H9 (cell line): Measurements from ENCODE around the gene PDE4C. TPM values are rescaled to one million over a fixed set of nuclear protein-coding genes. Genes with fewer than 3 reads are reported as not detected.

Experiments used
- DNase-seq: peaks from one replicate; pipeline ENCODE4 v3.0.0-alpha.2; 2017
- H2AFZ ChIP-seq: one replicate; pipeline ENCODE4 v1.6.1; 2013; ENCODE audit warnings: mild to moderate bottlenecking, low read length, control low read depth, moderate library complexity
- H2AK5ac ChIP-seq: 2 replicates; pipeline ENCODE4 v1.6.1; 2013; ENCODE audit warnings: low read length, control low read depth, mixed read lengths; ENCODE audit not compliant: insufficient read length
- H2BK120ac ChIP-seq: one replicate; pipeline ENCODE4 v1.6.1; 2013; ENCODE audit warnings: low read depth, mild to moderate bottlenecking, low read length, control low read depth, inconsistent platforms; ENCODE audit not compliant: poor library complexity, severe bottlenecking
- H2BK12ac ChIP-seq: 2 replicates; pipeline ENCODE4 v1.6.1; 2013; ENCODE audit warnings: low read length, control low read depth, mixed read lengths, low read depth; ENCODE audit not compliant: insufficient read length
- H2BK15ac ChIP-seq: 2 replicates; pipeline ENCODE4 v1.6.1; 2013; ENCODE audit warnings: low read depth, low read length, control low read depth
- H2BK20ac ChIP-seq: one replicate; pipeline ENCODE4 v1.6.1; 2013; ENCODE audit warnings: low read depth, mild to moderate bottlenecking, low read length, control low read depth, inconsistent platforms; ENCODE audit not compliant: poor library complexity, severe bottlenecking
- H2BK5ac ChIP-seq: 2 replicates; pipeline ENCODE4 v1.6.1; 2013; ENCODE audit warnings: low read length, control low read depth, mixed read lengths; ENCODE audit not compliant: insufficient read length
- H3K14ac ChIP-seq: 2 replicates; pipeline ENCODE4 v1.6.1; 2013; ENCODE audit warnings: low read length, control low read depth; ENCODE audit not compliant: insufficient read depth
- H3K18ac ChIP-seq: 2 replicates; pipeline ENCODE4 v1.6.1; 2013; ENCODE audit warnings: low read depth, mild to moderate bottlenecking, mixed read lengths, low read length, control low read depth; ENCODE audit not compliant: insufficient read length
- H3K23ac ChIP-seq: 2 replicates; pipeline ENCODE4 v1.6.1; 2013; ENCODE audit warnings: low read length, control low read depth, mixed read lengths, low read depth; ENCODE audit not compliant: insufficient read length
- H3K23me2 ChIP-seq: 2 replicates; pipeline ENCODE4 v1.6.1; 2013; ENCODE audit warnings: low read depth, mild to moderate bottlenecking, mixed read lengths, low read length, control low read depth; ENCODE audit not compliant: insufficient read length, poor library complexity, severe bottlenecking
- H3K27ac ChIP-seq: 2 replicates; pipeline ENCODE4 v1.5.1; 2013; ENCODE audit warnings: low read length, control low read depth, mixed read lengths, low read depth; ENCODE audit not compliant: insufficient read length
- H3K27me3 ChIP-seq: 2 replicates; pipeline ENCODE4 v1.6.1; 2013; ENCODE audit warnings: low read length, control low read depth, inconsistent platforms; ENCODE audit not compliant: insufficient read depth
- H3K4ac ChIP-seq: 2 replicates; pipeline ENCODE4 v1.6.1; 2013; ENCODE audit warnings: low read depth, mild to moderate bottlenecking, control low read depth, inconsistent platforms, low read length, moderate library complexity
- H3K4me1 ChIP-seq: 2 replicates; pipeline ENCODE4 v1.6.1; 2013; ENCODE audit warnings: low read length, control low read depth, inconsistent platforms; ENCODE audit not compliant: insufficient read depth
- H3K4me2 ChIP-seq: 2 replicates; pipeline ENCODE4 v1.6.1; 2013; ENCODE audit warnings: low read length, control low read depth, mixed read lengths; ENCODE audit not compliant: insufficient read length, insufficient read depth
- H3K56ac ChIP-seq: 2 replicates; pipeline ENCODE4 v1.6.1; 2013; ENCODE audit warnings: low read depth, mild to moderate bottlenecking, mixed read lengths, low read length, control low read depth; ENCODE audit not compliant: insufficient read length
- H3K79me1 ChIP-seq: 2 replicates; pipeline ENCODE4 v1.6.1; 2013; ENCODE audit warnings: low read depth, mild to moderate bottlenecking, moderate library complexity, low read length, control low read depth, inconsistent platforms; ENCODE audit not compliant: insufficient read depth, poor library complexity, severe bottlenecking
- H3K79me2 ChIP-seq: 2 replicates; pipeline ENCODE4 v1.6.1; 2013; ENCODE audit warnings: low read length, control low read depth, inconsistent platforms; ENCODE audit not compliant: insufficient read depth
- H3K9ac ChIP-seq: 2 replicates; pipeline ENCODE4 v1.6.1; 2013; ENCODE audit warnings: low read length, control low read depth, mixed read lengths; ENCODE audit not compliant: insufficient read length; ENCODE audit errors: extremely low read depth
- H3K9me3 ChIP-seq: one replicate; pipeline ENCODE4 v1.6.1; 2013; ENCODE audit warnings: low read depth, low read length, inconsistent platforms; ENCODE audit not compliant: control insufficient read depth
- H3T11ph ChIP-seq: one replicate; pipeline ENCODE4 v1.6.1; 2013; ENCODE audit warnings: mild to moderate bottlenecking, low read length, control low read depth, inconsistent platforms
- H4K20me1 ChIP-seq: one replicate; pipeline ENCODE4 v1.6.1; 2013; ENCODE audit not compliant: control insufficient read depth, insufficient read length, insufficient read depth
- H4K5ac ChIP-seq: 2 replicates; pipeline ENCODE4 v1.6.1; 2013; ENCODE audit warnings: low read depth, mild to moderate bottlenecking, mixed read lengths, low read length, control low read depth; ENCODE audit not compliant: insufficient read length
- H4K8ac ChIP-seq: replicated peaks from 2 replicates; pipeline ENCODE4 v1.6.1; 2013; ENCODE audit warnings: low read length, control low read depth, mixed read lengths, low read depth; ENCODE audit not compliant: insufficient read length
- H4K91ac ChIP-seq: 2 replicates; pipeline ENCODE4 v1.6.1; 2013; ENCODE audit warnings: low read depth, mild to moderate bottlenecking, moderate library complexity, mixed read lengths, low read length, control low read depth; ENCODE audit not compliant: insufficient read length
- H3K27ac Mint-ChIP-seq, 3 experiments: 2 replicates in 2 of 3; 3 replicates in 1 of 3; pipeline ENCODE4 v1.8.0; 2020 to 2021; ENCODE audit warnings: mixed read lengths in 3 of 3, mild to moderate bottlenecking in 1 of 3, moderate library complexity in 1 of 3
- H3K27me3 Mint-ChIP-seq: 2 replicates; pipeline ENCODE4 v1.8.0; 2021; ENCODE audit warnings: low read depth, mild to moderate bottlenecking, moderate library complexity, mixed read lengths
- H3K36me3 Mint-ChIP-seq, 3 experiments: 2 replicates in 2 of 3; 3 replicates in 1 of 3; pipeline ENCODE4 v1.8.0; 2020 to 2021; ENCODE audit warnings: low read depth in 3 of 3, mixed read lengths in 3 of 3; ENCODE audit not compliant: insufficient read depth in 1 of 3
- H3K4me1 Mint-ChIP-seq, 2 experiments: 2 replicates each; pipeline ENCODE4 v1.8.0; 2020; ENCODE audit warnings: mixed read lengths in 2 of 2
- H3K4me3 Mint-ChIP-seq, 2 experiments: 2 replicates in 1 of 2; 3 replicates in 1 of 2; pipeline ENCODE4 v1.8.0; 2020 to 2021; ENCODE audit warnings: mild to moderate bottlenecking in 2 of 2, mixed read lengths in 2 of 2, moderate library complexity in 1 of 2
- H3K9me3 Mint-ChIP-seq, 2 experiments: 2 replicates in 1 of 2; 3 replicates in 1 of 2; pipeline ENCODE4 v1.8.0; 2020; ENCODE audit warnings: mild to moderate bottlenecking in 2 of 2, mixed read lengths in 2 of 2, moderate library complexity in 1 of 2
- WGBS: extraction: QIAGEN DNeasy Blood & Tissue Kit; methylation state at CpG from one replicate; pipeline ENCODE4 v1.1.7; 2013; ENCODE audit warnings: missing lambda C conversion rate, low lambda C conversion rate, mixed read lengths; ENCODE audit not compliant: insufficient read length; ENCODE audit errors: extremely low coverage; 5-methylcytosine and 5-hydroxymethylcytosine counted together
- total RNA-seq: library from RNA; stranded (reverse); gene quantifications from 2 replicates; pipeline ENCODE4 v1.2.1, GENCODE V29; 2021
- TF ChIP-seq, protein P1 (sequence below): fragments of 200-600 bp; sonication (generic); conservative IDR thresholded peaks from 3 replicates; pipeline ENCODE4 v1.8.0; 2021; ENCODE audit warnings: antibody characterized with exemption, mild to moderate bottlenecking

Gene PDE4C
- total RNA-seq, 1 experiment from 2014 or later = 1.8 TPM

DNA sequence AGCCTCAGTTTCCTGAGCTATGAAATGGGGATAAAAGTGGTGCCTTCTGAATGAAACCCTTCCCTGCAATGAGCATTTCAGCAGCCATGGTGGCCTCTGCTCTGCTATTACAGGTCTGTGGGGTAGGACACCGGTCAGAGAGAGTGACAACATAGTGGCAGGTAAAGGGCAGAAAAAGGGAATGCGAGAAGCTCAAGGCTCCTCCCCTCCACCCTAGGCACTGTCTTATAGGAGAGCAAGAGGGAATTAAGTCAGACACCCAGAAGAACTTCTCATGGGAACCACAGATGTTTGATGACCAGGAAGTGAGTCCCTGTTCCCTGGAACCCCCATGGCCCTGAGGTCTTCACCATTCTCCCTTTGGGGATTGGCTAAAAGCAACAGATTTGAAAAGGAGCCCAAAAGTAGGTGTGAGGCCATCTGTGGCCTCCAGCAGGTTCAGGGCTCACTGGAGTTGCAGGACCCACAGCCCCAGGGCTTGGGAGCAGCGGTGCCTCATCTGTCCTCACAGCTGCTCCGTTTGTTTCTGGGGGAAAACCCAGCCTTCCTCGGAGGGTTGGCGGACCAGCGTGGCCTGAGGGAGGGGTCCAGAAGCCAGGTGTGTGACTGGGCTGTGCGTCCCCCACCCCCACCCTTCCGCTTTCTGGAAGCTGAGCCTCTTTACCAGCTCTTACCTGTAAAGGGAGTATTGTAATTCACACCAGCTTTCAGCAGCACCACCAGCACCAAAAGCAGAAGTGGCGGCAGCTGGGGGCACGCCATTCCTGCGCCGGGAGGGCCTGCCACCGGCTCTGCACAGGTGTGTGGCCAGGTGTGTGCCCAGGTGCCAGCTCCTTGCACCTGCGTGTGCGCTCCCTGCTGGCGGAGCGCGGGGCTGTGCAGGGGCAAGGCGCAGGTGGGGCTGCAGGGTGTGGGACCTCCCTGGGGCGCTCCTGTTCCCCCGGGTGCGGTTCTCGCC, 28.6 kb upstream of the PDE4C start:
- no peaks in the 10 kb centered on the region for H3K9me3 ChIP-seq
- H2BK120ac ChIP-seq = no peak overlapping the region
- peaks cover 20 to 23% of the 10 kb centered on the region in 2 experiments for H3K4me1 Mint-ChIP-seq
- no peak overlapping the region for H2AFZ ChIP-seq
- H2BK5ac ChIP-seq = no peak overlapping the region
- H3K27ac Mint-ChIP-seq = peak overlapping the region in 2 of 3 experiments; percentile 44 to 68; a peak in 2 of 7 replicates
- peak; percentile 76 for DNase-seq
- H3K56ac ChIP-seq = no peak overlapping the region
- TF ChIP-seq, protein P1, sequence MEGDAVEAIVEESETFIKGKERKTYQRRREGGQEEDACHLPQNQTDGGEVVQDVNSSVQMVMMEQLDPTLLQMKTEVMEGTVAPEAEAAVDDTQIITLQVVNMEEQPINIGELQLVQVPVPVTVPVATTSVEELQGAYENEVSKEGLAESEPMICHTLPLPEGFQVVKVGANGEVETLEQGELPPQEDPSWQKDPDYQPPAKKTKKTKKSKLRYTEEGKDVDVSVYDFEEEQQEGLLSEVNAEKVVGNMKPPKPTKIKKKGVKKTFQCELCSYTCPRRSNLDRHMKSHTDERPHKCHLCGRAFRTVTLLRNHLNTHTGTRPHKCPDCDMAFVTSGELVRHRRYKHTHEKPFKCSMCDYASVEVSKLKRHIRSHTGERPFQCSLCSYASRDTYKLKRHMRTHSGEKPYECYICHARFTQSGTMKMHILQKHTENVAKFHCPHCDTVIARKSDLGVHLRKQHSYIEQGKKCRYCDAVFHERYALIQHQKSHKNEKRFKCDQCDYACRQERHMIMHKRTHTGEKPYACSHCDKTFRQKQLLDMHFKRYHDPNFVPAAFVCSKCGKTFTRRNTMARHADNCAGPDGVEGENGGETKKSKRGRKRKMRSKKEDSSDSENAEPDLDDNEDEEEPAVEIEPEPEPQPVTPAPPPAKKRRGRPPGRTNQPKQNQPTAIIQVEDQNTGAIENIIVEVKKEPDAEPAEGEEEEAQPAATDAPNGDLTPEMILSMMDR = peak; percentile 66
- H3K4me1 ChIP-seq = no peaks in the 10 kb centered on the region
- H3T11ph ChIP-seq = no peak overlapping the region
- no peak overlapping the region for H4K5ac ChIP-seq
- H3K27ac ChIP-seq = no peak overlapping the region
- no peak overlapping the region for H4K91ac ChIP-seq
- H3K23ac ChIP-seq = no peak overlapping the region
- H3K18ac ChIP-seq = no peak overlapping the region
- WGBS = no CpG with 5 or more reads among the region's 24 CpGs
- H3K79me2 ChIP-seq = no peaks in the 10 kb centered on the region
- H2BK20ac ChIP-seq = no peak overlapping the region
- no peaks in the 10 kb centered on the region for H3K27me3 ChIP-seq
- peaks cover 19% of the 10 kb centered on the region for H3K27me3 Mint-ChIP-seq
- no peak overlapping the region for H2BK12ac ChIP-seq
- no peaks in the 10 kb centered on the region for H3K79me1 ChIP-seq
- peak overlapping the region; percentile 32 for H3K4me2 ChIP-seq
- H2BK15ac ChIP-seq = no peak overlapping the region
- H3K9me3 Mint-ChIP-seq = no peaks in the 10 kb centered on the region
- H3K23me2 ChIP-seq = peaks cover 4% of the 10 kb centered on the region
- H3K36me3 Mint-ChIP-seq = no peaks in the 10 kb centered on the region
- peaks cover 3% of the 10 kb centered on the region for H4K20me1 ChIP-seq
- H3K9ac ChIP-seq = no peak overlapping the region
- no peak overlapping the region for H2AK5ac ChIP-seq
- H3K14ac ChIP-seq = no peak overlapping the region
- peak overlapping the region; percentile 6 to 33; a peak in 3 of 5 replicates for H3K4me3 Mint-ChIP-seq
- H4K8ac ChIP-seq = no peak overlapping the region
- no peak overlapping the region for H3K4ac ChIP-seq
